GM19023 (cell line): Measurements from ENCODE around the gene MAP6.

Source experiments
- ATAC-seq: cut with Tn5 transposase; IDR thresholded peaks from one replicate; pipeline ENCODE4 v1.9.1; 2021; ENCODE audit warnings: mild to moderate bottlenecking, moderate library complexity; ENCODE audit not compliant: unreplicated experiment

Gene MAP6

DNA sequence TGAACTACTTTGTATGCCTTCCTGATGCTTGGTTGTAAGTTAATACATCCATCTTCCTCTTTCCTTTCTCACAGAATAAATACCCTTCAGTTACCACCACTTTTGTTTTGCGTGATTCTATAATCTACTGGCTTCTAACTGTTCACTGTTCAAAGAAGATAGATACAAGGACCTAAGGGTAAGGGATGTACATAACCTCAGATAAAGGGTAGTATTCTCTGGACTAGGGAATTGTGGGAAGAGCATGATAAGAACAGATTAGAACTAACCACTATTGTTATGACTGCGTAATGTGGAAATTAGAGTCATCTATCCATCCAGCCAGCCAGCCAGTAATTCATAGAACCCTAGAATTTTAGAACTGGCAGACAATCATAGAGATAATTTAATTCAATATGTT is 36.4 kb downstream of the MAP6 start:
- no peak for ATAC-seq

DNA sequence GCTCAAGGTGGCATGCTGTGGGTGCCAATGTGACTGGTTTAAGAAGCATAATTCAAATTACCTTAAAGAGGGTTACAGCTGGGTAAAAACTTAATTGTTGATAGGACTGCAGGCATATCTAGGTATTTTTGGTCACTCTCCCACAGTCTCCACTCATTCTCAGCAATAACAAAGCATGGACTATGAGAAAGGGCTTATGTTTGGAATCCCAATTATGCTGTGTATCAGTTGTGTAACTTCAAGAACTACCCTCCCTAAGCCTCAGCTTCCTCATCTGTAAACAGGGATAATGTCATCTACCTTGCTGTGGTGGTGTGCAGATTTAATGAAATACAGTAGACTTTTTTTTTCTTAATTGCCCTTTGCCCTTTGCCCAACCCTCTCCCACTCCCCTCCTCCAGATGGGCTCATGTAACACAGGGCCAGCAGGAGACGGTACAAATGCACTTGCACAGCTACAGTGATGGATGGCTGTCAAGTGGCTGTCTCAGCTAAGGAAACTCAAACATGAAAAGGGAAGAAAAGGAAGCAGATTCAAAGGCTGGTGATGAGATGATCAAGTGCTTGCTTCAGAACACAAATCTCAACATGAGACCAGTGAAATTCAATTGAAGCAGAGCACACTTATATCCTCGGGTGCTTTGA is 37.6 kb downstream of the MAP6 start:
- no peak for ATAC-seq

DNA sequence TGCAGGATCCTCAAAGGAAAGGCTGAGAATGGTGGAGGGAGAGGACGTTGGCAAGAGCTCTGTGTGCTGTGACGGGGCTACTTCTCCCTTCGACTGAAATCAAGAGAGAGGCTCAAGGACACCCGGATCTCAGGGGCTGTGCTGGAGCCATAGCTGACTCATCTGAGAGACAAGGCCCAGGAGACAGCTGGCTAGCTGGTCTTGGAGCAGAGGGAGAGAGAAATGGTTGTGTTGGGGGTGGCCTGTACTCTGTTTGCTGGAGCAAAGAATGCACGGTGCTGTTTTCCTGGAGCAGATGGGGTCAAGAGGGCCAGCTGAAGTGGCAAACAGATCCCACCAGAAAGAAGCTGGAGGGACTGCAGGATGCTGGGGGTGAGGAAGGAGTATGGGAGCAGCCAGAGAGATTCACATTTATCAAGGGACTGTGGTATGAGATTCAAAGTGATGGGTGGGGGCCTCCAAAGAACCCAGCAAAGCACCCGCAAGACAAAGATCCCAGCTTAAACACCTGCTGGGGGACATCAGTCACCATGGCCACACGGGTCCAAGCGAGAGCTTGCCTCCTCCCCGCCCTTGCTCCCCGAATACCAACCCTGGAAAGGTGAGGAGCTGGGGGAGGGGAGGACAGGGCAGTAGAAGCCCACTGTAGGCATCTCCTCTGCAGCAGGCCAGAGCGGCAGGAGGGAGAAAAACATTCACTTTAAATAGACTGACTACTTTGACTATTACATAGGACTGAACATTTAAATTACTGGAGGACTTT is 40.8 kb downstream of the MAP6 start:
- ATAC-seq: no peak

DNA sequence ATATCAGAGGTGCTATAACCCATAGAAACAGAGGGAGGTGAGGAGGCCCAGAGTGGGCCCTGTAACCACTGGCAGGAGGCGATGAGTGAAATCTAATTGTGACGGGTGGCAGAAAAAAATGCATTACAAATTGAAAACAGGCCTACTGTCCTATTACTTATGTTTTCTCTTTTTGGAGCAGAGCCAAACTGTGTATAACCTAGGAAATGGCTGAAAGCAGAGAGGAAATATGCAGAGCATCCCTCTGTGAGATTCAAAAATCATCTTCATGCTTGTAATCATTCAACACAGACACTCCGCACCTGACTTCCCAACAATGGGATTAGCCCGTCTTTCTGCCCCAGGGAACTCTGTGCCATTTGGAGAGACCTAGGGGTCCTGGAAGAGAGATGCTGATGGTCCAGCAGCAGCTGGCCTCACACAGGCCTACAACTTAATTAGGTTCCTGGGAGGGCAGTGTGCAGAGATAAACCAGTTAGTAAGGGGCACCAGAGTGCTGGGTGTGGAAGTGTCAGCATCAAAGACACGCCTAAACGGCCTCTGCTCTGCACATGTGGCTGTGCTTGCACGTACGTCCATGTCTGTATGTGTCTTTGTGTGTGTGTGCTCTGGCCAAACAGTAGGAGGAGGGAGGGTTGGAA is 41.8 kb downstream of the MAP6 start:
- ATAC-seq: no peak

DNA sequence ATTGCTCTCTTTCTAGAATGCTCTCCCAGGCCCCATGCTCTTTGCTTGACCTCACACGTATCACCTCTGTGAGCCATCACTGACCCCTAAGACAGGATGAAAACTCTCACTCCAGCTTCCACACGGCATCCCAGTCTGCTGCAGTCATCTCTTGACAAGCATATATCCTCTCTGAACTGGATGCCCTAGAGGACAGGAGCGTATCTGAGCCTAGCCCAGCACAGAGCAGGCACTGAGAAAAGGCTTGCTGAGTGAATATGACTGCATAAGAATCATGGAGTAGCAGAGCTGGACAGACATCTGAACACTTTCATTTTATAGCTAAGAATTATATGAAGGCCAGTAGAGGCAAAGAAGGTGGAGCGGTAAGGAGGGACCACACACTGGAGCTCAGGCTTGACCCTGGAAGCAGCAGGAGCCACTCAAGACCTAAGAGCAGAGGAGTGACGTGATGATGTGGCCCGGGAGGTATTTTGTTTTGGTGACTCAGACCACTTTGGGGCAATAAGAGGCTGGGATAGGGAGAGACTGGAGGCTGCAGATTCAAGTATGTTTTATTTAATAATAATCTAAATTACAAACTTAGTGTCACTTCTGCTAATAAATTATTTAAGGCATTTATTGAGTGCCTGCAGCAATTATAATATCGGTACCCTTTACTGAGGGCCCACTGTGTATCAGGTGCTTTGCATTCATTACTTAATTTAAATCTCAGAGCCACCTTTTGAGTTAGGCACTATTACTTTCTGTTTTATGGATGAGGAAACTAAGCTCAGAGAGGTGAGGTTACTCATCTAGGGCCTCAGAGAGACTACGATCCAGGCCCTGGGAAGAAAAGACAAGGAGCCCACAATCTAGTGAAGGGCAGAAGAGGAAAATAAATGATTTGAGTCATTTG is 42.6 kb downstream of the MAP6 start:
- no peak for ATAC-seq

DNA sequence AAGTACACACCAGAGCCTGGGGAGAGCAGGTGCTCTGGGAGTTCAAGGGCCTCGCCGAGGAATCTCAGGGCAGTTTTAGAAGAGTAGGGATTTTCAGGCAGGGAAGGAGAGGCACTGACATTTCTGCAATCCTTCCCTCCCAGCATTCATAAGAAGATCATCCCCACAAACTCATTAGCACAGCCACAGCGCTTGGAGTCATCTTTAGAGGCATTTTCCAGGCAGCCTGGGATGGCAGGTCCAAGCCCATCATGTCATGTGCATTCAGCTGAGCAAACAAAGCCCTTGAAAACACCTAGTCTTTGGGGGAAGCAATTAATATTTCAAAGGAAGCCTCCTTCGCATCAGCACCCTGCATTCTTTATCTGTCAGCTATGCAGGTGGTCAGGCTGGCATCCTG is 43.8 kb downstream of the MAP6 start:
- no peak for ATAC-seq

DNA sequence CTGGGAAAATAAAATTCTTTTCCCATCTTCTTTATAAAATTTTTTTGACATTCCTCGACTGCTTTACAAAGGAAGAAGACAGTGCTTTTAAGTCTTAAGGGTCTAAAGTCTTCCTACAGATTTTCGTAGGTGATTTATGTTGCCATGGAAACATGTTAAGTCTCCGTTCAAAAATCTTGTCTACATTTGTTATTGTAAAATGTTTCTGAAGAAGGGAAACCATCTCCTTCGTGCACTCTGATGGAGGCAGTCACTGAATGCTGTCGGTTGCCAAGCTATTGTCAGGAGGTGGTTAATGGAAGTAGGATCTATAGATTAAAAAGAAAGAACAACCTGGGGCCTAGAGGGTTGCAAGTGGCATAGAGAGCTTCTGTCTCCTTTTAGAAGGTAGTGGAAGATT is 52.6 kb downstream of the MAP6 start:
- ATAC-seq: no peak

DNA sequence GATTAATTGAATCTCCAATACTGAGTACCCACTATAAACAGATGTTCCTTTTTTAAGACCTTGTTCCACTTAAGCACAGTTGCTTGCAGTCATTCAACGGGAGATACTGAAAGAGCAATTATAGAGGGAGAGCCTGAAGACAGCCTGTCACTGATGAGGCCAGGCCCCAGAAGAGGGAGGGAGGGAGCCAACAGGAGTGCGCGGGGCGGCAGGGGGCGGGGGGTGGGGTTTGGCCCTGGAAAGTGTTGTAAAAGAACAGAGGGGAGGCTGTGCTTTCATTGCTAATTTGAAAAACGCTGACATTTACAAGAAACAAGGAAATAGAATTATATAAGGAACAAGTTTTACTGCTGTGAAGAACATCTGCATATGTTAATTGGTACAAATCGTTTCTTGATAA is 53.1 kb downstream of the MAP6 start:
- no peak for ATAC-seq

DNA sequence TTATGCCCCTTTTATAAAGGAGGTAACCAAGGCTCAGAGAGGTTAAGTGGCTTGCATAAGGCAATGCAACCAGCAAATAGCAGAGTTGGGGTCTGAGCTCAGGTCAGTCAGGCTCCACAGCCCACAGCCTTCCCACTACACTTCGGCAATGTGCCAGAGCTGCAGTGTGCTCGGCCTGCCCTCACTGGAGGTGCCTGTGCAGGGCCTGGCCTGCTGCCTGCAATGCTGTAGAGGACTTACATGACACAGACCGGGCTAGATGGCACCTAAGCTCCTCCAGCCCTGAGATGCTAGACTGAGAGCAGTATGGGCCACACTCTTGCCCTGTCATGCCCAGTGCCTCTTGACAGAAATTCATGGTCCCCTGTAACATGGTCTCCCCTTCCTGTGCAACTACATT is 57.0 kb downstream of the MAP6 start:
- ATAC-seq: no peak

DNA sequence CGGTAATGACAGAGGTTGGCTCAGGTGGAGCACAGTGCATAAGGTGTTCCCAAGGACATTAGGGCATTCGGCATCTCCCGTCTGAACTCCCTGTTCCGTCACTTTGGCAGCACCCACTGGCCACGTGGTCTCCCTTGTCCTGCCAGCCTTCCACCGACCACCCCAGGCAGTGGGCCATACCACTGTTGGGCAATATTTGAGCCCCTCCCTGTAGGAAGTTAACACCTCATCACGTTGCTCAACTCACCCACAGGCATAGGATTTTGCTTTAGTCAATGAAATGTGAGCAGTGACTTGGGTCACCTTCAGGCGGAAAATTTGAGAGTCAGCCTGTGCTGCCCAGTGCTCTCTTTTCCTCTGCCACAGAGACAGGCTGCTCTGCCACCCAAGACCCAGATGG is 62.7 kb downstream of the MAP6 start:
- ATAC-seq: no peak

DNA sequence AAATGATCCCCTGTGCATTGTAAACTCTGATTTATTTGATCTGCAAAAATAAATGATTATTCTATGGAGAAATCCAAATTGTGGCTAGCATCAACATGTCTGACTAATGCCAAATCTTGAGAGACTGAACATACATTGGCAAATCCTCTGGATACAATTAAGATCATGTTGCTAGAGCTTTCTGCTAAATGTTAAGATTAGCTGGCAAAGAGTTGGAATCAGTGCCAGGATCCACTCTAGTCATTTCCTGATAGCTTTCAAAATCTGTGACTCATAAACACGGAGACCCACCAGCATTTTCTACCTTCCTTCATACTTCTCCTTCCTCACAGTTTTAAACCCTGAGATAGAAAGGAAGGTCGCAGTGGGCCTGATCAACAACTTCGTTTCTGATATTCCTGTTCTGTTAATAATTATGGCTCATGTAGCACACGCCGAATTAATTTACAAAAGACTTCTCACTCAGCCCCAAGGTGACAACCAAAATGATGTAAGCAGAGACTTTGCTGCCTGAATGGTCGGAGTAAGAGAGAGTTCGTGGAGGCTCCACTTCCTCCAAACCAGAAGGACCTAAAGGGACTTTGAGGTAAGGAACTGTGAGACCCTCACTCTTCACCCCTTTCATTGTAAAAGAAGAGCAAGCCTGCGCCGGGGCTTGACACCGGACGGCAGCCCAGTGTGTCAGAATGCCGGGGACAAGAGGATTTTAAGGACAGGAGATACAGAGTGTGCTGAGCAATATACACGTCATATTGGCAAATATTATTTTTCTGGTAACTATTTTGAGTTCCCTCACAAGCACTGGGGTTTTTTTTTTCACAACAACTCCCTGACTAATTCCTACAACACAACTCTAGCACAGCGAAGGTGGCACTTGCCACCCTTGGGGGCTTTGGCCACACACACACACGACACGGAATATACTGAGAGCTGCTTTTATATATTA is 64.8 kb downstream of the MAP6 start:
- no peak for ATAC-seq

DNA sequence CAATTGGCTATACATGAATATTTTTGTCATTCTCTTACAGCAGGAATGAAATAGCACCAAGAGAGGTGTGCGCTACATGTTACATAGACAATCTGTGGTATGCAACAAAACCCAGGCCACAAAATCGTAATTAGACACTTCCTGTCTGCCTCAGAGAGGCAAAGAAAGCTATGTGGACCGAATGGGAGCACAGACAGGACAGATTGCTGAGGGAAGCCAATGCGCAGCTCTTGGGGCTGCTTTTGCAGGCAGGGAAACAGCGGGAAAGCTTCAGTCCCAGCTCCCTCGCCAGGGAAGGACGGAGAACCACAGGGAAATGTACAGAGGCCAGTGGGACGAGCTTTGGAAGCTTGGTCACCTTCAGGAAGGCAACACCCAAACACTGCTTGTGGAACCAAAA is 65.9 kb downstream of the MAP6 start:
- no peak for ATAC-seq

DNA sequence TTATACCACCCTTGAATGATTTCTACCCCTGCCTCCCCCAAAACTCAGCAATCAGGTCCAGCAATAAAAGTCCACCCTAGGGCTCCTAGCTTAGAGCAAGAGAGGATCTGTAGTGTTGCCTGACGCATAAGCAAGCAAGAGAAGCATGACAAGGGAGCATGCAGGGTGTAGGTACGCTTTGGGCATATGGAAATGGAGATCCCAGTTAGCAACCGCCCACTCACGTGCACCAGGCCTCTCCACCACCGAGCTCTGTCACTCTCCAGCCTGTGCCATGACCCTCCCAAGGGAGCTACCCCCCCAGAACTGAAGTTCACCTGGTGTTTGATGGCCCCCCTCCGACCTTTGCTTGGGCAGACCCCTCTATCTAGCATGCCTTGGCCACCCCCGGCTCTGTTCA is 67.3 kb downstream of the MAP6 start:
- ATAC-seq: no peak

DNA sequence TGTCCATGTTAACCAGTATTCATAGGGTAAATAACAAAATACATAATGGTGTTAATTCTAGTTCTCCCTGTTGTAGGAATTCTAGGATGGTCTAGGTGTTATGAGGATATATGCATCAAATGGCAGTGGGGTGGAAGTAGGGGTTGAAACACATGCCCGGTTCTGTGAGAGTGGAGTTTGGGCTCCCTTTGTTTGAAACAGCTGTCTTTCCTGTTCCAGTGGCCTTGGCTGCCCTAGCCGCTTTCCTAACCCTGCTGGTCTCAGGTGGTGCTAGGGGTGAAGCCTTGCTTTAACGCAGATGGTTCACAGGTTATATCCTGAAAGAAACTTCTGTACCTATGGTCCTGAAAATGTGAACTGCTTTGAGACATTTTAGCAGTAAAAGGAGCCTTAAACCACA is 68.5 kb downstream of the MAP6 start:
- no peak for ATAC-seq

DNA sequence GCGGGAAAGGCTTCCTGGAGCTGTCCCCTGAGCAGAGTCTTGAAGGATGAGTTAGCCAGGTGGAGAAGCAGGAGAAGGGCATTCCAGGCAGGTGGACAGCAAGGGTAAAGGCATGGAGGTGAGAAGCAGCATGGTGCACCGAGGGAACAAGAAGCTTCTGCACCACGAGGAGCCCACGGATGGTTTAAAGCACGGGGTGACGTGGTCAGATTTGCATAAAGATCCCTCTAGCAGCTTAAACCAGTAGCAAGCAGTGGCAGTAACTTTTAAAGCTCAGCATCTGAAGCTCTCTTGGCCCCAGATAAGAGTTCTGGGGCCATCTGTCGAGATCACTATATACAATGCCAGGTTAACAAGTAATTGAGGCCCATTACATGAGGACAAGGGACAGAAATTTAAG is 69.9 kb downstream of the MAP6 start:
- no peak for ATAC-seq

DNA sequence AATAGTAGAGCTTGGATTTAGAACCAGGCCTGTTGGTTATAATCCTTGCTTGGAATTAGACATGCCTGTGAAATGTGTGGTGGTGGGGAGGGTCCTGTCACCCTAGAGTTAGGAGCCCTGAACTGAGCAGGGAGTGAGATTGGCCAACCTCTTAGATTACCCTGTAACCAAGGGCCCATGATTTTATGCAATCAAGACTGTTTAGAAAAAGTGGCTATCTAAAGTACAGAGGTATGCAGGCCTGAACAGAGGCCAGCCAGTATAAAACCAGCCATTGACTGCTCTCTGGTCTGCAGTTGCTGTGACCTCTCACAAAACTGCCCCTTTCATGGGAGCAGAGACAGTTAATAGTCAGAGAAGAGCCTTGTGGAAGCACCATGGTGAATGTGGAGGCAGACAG is 70.6 kb downstream of the MAP6 start:
- ATAC-seq: no peak

DNA sequence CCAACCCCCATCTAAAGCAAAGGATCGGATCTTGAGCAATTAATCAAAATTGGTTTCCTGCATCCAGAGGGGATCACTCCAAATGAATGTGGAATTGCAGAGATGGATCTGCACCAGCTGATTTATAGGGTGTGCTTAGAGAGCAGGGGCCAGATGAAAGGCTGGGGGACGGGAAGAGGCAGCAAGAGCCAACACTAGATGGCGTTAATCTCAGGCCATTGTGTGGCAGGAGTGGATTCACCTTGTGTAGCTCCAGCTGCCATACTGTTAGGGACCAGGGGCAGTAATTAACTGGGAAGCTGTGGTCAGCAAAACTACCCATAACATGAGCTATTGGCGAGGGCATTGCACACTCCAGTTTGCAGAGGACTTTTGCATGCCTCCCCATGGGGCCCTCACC is 71.2 kb downstream of the MAP6 start:
- ATAC-seq: no peak

DNA sequence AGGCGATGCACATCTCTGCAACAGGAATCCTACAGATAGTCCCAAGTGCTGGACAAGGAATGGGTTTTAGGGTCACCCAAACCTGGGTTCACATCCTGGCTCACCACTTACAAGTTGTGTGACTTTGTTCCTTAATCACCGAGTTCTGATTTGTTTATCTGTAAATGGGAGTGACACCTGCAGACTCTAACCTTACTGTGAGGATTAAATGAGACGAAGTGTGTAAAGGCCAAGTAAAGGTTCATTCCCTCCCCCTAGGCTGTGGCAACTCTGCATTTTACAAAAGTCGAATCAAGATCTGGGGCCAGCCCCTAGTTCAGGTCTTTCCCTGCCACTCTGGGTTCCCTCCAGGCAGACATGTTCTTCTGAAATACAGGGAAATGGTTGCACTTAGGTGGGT is 71.9 kb downstream of the MAP6 start:
- ATAC-seq: no peak

DNA sequence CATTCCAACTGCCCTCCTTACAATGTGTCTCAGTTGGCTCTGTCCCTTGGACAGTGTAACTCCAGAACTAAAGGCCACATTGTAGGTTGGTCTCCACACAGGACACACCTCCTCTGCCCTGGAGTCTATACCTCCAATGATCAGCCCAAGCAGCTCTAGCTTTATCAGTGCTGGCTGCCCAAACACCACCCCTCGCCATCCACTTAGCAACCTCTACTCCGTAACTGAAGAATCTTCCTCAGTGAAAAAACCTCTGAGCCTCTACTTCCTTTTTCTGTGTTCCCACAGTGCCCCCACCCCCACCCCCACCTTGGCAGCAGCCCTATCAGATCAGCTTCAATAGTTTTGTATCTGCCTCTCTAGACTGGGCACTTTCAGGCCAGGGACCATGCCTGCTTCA is 73.4 kb downstream of the MAP6 start:
- ATAC-seq: no peak

DNA sequence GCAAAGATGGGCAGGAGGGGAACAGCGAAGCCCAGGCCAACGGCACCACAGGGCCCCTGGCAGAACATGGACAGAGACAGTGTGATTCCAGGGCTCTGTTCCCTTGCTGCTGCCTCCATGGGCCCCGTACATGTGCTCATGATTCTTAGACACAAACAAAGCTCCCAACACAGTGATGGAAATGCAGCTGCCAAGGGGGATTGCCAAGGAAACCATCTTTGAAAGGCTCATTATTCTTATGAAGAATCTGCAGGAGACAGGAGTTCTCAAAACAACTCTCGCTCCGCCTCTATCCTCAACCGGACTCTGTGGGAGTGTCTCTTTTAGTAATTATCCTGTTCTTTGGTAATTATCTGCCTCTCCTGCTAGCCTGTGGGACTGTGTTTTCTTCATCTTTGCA is 74.6 kb downstream of the MAP6 start:
- no peak for ATAC-seq
